ENCODE data around the gene PGM2.

The PGM2 gene

DNA sequence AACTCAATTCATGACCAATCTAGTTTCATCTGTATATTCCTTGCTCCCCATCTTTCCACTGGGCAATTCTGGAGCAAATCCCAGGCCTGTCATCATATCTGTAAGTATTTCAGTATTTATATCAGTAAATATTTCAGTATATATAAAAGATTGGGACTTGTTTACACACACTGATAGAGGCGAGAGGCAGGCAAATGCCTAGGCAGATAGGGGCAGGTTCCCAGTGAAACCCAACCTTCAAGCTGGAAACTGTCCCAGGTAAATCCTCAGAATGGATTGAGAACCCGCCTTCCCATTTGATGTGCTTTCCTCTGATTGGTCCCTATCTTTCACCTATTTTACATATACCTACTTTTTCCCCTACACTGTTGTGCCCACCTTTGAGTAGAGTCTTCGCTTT lies 40.6 kb downstream of the PGM2 start:
- no peak overlapping the region for H3K4me3 Mint-ChIP-seq
- no peaks in the 10 kb centered on the region for H3K4me1 Mint-ChIP-seq
- no peak overlapping the region for H3K27ac Mint-ChIP-seq
- peaks cover 15% of the 10 kb centered on the region for H3K36me3 Mint-ChIP-seq
- no peaks in the 10 kb centered on the region for H3K9me3 Mint-ChIP-seq
- ATAC-seq (no peak), DNase-seq (ENCODE audit: low spot score in 2 of 2) (no peak)

DNA sequence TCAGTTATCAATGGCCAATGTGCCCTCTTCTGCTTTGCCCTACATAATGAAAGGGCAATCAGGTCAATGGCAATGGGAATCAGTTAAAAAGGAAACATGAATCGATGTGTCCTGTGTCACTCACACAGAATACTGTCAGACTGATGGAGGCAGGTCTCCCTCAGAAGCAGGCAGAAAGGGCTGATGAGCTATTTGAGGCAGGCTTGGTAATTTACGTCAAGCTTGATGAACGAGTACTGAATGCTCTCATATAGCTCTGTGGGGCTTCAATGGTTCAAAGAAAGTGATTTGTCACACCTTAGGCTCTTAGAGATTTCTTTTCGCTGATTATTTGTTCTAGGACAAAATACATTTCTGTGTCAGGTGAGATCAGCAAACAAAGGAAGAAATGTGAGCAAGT lies 41.8 kb downstream of the PGM2 start:
- Mint-ChIP-seq H3K9me3 (no peaks in the 10 kb centered on the region), H3K36me3 (peaks cover 10% of the 10 kb centered on the region), H3K4me3 (no peak overlapping the region), H3K4me1 (no peaks in the 10 kb centered on the region), H3K27ac (no peak overlapping the region)
- DNase-seq (ENCODE audit: low spot score in 2 of 2) (no peak), ATAC-seq (no peak)

DNA sequence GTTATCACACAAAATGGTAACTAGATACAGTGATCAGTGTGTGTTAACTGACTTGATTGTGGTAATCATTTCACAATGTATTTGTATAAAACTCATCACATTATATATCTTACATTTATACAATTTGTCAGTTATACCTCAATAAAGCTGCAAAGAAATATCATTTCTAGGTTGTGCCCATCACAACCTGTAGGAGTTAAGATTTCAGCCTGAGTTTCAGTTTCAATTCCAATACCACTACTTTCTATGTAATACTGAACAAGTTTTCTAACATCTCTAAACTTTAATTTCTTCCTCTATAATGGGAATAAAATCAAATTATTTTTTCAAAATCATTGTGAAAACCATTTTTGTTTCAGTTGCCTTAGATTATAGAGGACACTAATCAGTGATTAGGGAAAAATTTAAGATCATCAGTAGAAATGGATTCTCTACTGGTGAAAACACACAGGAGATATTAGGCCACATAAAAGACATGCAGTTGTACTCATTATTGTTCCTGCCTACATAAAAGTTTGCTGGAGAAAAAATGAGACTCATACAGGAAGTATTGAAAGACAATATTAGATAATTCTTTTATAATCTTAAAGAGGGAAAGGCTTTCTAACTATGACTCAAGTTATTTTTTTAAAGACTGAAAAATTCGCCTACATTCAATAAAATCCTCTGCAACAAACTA lies 46.0 kb downstream of the PGM2 start:
- Mint-ChIP-seq H3K36me3 (peaks cover 5% of the 10 kb centered on the region), H3K4me1 (no peaks in the 10 kb centered on the region), H3K9me3 (no peaks in the 10 kb centered on the region), H3K27ac (no peak overlapping the region), H3K4me3 (no peak overlapping the region)
- DNase-seq (ENCODE audit: low spot score in 2 of 2), result no peak
- no peak for ATAC-seq

DNA sequence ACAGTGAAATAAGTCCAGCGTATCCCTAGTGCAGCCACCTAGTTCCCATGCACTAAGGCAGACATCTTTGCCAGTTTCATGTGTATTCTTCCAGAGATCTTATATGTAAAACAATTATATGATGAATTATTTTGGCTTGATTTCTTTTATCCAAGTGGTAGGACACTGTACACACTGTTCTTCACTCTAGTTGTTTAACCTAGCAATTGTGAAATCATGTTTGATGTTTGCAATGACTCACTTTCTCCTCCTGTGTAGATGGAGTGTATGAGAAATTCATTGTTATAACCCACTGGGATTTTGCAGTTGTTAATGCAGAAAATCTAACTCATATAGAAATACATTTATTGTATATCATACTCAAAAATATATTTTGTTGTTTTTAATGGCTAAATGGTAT lies 46.9 kb downstream of the PGM2 start:
- no peak for DNase-seq (ENCODE audit: low spot score in 2 of 2)
- ATAC-seq, result no peak
- no peaks in the 10 kb centered on the region for H3K9me3 Mint-ChIP-seq
- peaks cover 5% of the 10 kb centered on the region for H3K36me3 Mint-ChIP-seq
- H3K4me1 Mint-ChIP-seq, result no peaks in the 10 kb centered on the region
- H3K4me3 Mint-ChIP-seq, result no peak overlapping the region
- H3K27ac Mint-ChIP-seq, result no peak overlapping the region

DNA sequence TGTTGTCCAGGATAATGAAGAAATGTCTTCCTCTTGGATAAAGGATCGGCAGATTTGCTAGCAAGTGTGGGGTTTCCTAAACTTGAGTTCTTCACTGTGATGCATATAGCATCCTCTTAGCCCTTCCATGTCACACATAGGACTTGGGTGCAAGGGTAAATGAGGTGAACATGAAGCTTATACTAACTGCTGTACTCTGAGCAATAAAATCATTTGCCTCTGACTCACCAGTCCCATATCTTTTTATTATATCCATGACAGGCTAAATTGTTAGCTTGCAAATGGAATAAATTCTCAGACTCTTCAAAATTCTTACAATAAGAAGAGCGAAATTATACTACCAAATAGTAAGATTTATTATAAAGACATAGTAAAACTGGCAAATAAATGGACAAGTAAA lies 49.7 kb downstream of the PGM2 start:
- no peaks in the 10 kb centered on the region for H3K4me1 Mint-ChIP-seq
- H3K36me3 Mint-ChIP-seq, result no peaks in the 10 kb centered on the region
- H3K9me3 Mint-ChIP-seq, result no peaks in the 10 kb centered on the region
- no peak overlapping the region for H3K27ac Mint-ChIP-seq
- DNase-seq (ENCODE audit: low spot score in 2 of 2) (no peak), ATAC-seq (no peak)
- H3K4me3 Mint-ChIP-seq, result no peak overlapping the region

DNA sequence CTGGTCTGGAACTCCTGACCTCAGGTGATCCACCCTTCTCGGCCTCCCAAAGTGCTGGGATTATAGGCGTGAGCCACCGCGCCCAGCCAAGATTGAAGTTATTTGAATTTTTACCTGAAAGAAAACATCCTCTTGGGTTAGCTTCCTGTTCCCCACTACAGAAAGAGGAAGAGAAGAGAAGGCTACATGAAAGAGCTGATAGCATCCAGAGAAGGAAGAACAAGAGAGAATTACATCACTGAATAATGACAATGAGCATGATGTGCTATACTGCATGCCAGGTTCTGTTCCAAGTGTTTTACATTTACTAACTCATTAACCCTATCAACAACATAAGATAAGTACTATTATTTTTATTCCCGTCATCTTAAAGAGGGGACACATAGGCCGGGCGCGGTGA lies 52.9 kb downstream of the PGM2 start:
- no peak for DNase-seq (ENCODE audit: low spot score in 2 of 2)
- H3K36me3 Mint-ChIP-seq, result no peaks in the 10 kb centered on the region

DNA sequence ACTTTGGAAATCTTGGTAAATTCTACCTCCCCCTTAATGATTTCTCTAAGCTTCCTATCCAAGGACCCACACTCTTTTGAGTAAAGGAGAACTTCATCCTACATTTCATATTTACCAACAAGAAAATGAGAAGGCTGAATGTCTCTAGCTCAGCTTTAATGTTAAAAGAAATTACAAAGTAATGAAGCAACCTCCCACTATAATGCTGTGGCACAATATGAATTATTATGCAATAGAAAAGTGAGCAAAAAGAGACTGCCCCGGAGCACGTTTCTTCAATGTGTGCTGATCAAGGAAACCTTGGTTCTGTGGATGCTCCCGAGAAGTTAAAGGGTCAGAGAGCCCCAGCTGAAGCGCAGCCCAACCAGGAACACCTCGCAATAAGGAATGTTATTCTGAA lies 55.3 kb downstream of the PGM2 start:
- no peak for ATAC-seq
- H3K36me3 Mint-ChIP-seq, result no peaks in the 10 kb centered on the region
- H3K4me3 Mint-ChIP-seq, result no peak overlapping the region
- H3K4me1 Mint-ChIP-seq, result peaks cover 9% of the 10 kb centered on the region
- no peaks in the 10 kb centered on the region for H3K9me3 Mint-ChIP-seq
- no peak overlapping the region for H3K27ac Mint-ChIP-seq
- no peak for DNase-seq (ENCODE audit: low spot score in 2 of 2)

More for the DNA sequence above, 52.9 kb downstream of the PGM2 start:
- H3K27ac Mint-ChIP-seq, result no peak overlapping the region
- no peaks in the 10 kb centered on the region for H3K9me3 Mint-ChIP-seq
- no peak overlapping the region for H3K4me3 Mint-ChIP-seq
- peaks cover under 1% of the 10 kb centered on the region for H3K4me1 Mint-ChIP-seq
- no peak for ATAC-seq

DNA sequence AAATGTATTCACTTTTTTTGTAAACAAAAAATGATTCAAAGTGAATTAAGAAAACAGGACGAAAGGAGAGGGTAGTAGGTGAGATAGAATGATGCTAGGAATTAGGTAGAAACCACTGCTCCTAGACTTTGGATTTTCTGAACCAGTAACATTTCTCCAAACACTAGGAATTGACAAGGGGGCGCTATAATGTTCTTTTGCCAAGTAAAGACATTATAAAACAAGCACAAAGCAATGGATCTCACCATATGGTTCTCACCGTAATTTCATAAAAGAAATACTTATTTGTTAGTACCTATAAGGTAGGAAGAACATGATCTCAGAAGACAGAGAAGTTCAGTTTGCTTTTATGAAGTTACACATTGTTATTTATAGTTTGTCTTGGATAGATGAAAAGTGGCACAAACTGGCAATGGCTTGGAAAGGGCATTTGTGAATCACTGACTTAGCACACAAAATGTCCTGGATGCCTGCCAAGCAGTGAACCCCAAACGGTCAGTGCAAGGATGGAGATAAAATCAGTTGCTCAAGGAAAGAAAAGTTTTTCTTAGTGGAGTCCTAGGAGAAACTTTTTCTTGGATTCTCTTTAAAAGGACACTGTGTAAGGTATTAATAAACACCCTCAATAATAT lies 56.3 kb downstream of the PGM2 start:
- DNase-seq (ENCODE audit: low spot score in 2 of 2) (no peak), ATAC-seq (no peak)
- Mint-ChIP-seq H3K9me3 (no peaks in the 10 kb centered on the region), H3K4me3 (no peak overlapping the region), H3K36me3 (no peaks in the 10 kb centered on the region), H3K4me1 (peaks cover 9% of the 10 kb centered on the region), H3K27ac (no peak overlapping the region)

DNA sequence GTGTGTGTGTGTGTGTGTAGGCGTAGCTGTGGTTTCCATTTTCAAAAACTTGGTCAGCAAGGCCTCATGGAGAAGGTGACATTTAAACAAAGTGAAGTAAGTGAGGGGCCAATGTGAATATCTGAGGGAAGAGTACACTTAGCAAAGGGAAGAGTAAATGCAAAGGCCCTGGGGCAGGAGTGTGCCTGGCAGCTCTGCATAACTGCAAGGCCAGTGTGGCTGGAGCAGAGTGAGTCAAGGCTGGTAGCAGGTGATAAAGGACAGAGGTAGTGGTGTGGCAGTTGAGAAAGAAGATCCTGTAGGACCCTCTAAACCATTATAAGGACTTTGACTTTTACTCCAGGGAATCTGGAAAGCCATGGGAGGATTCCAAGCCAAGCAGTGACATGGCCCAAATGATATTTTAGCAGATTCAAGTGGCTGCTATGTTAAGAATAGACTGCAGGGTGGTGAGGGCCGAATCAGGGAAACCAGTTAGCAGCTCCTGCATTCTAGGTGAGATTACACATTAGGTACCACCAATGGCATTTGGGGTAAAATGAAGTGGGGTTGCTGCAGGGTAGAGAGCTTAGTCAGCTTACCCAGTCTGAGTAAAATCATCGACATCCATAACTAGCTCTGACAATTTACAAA lies 58.5 kb downstream of the PGM2 start:
- ATAC-seq (no peak), DNase-seq (ENCODE audit: low spot score in 2 of 2) (peak in 1 of 2 donors; percentile 44)
- H3K36me3 Mint-ChIP-seq, result no peaks in the 10 kb centered on the region
- H3K4me3 Mint-ChIP-seq, result no peak overlapping the region
- peaks cover 9% of the 10 kb centered on the region for H3K4me1 Mint-ChIP-seq
- no peaks in the 10 kb centered on the region for H3K9me3 Mint-ChIP-seq
- no peak overlapping the region for H3K27ac Mint-ChIP-seq

DNA sequence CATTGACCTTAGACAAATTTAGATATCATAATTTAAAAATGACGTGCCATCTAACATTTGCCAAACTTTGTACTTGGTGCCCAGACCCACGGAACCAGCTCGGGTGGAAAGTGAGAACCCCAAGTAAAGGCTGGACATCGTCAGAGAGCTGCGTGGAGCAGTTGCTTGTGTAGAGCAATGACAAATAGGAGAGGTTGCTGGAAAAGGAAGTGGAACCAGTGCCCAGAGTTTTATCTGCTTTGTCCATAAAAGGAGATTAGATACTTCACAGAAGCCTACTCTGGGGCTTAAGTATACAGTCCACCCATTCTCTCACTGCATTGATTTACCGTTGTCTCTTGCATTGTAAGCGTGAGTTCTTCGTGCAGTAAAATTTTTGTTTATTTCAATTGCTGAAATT lies 59.0 kb downstream of the PGM2 start:
- Mint-ChIP-seq H3K36me3 (no peaks in the 10 kb centered on the region), H3K27ac (no peak overlapping the region), H3K9me3 (no peaks in the 10 kb centered on the region), H3K4me3 (no peak overlapping the region), H3K4me1 (peaks cover 9% of the 10 kb centered on the region)
- DNase-seq (ENCODE audit: low spot score in 2 of 2) (peak in 1 of 2 donors; percentile 39), ATAC-seq (no peak)

DNA sequence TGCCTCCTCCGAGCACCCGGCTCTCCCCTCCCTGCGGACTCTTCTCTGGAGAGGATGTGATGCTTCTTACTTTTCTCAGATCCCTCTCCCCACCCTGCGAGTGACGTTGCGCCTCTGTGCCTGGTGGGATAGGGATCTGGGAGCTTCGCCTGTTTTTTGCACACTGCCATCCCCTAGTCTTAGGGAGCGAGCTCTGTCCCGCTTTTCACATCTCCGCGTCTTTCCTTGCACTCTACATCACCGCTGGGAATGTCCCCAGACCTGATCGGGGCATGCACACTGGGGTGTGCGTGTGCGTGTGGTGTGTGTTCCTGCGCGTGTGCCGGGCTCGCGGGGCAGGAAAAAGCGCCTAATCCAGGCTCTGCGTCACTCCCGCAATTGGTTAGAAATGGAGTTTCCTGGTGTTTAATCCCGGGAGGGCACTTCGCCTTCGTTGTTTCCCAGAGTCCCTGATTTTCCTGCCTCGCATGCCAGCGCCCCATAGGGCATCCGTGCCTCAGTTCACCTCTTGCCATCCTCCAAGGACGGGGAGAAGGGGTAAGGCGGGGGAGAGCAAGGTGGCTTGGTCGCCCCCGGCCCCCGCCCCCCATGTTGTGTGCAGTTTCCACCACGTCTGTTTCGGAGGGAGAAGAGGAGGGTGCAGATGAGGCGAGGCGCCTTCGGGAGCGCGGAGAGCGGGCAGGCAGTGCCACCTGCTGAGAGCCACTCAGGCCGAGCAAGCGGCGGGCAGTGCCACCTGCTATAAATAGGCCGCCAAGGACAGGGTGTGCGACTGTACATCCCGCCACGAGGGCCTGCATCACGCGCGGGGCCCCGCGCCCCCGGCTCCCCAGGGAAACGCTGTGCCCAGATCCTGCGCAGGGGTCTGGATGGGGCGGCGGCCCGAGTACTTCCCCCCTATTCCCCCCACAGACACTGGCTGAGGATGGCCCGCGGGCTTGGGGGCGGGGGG lies 63.6 kb downstream of the PGM2 start:
- Mint-ChIP-seq H3K27ac (no peak overlapping the region), H3K4me1 (peaks cover 19% of the 10 kb centered on the region), H3K36me3 (no peaks in the 10 kb centered on the region), H3K4me3 (peak overlapping the region; percentile 72), H3K9me3 (no peaks in the 10 kb centered on the region)
- DNase-seq (ENCODE audit: low spot score in 2 of 2) (peak in 1 of 2 donors; percentile 7), ATAC-seq (peak; percentile 25)

DNA sequence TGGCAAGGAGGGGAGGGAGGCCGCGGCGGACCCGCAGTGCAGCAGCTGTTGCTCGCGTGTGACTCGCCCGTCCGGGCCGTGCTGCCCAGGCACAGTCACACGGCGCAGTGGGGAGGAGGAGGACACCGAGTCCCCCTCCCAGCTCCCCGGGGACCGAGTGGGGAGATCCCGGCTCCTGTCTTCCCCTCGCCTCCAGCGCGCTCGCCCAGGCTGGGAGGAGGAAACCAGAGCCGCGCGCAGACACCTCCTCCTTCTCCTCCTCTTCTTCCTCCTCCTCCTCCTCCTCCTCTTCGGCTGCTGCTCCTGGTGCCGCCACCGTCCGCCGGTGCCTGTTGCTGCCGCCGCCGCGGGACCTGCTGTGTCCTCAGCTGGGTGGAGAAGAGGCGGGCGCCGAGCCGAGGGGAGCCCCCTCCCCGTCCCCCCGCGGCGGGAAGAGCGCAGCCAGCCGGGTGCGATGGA lies 64.3 kb downstream of the PGM2 start, which contains the start of gene TBC1D1:
Gene TBC1D1 (plus strand): TSS at position 284 of the 459 bp plus-strand sequence. CDS start 11,012 bp downstream, outside the sequence.
- H3K9me3 Mint-ChIP-seq, result no peaks in the 10 kb centered on the region

DNA sequence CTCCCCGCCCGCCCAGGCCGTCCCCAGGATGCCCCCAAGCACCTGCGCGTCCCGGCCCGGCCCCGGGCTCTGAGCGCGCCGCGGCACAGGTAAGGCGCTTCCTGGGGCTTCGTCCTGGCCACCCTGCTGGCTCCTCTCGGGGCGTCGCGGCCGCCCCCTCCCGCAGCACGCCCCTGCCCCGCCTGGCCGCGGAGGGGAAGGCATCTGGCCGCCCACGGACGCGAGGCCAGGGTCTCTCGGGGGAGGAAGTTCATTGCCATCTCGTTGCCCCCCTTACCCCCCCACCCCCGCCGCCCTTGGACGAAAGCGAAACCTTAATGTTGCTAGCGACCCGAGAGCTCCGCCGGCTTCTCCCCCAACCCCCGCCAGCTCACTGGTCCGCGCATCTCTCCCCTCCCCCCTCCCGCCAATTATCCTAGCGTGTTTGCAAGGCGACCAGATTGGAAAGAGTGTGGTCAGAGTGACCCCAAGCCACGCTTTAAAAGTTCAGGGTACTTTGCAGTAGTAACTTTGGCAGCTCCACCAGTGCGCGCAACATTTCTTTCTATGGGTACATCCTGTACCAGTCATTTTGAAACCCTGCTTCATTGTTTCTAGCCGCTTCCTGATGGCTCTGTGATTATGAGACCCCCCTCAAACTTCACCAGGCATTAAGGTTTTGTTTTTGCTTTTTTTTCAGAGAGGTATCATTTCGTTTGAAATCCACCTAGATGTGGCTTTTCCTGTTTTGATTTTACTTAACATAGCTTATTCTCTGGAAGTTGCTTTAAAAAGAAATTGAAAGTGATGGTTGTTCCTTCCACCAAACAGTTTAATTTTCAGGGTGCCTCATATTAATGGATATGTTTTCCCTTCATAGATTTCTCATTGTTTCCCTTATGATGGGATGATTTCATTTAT lies 65.0 kb downstream of the PGM2 start:
- Mint-ChIP-seq H3K27ac (peak overlapping the region; percentile 78), H3K4me1 (peaks cover 30% of the 10 kb centered on the region), H3K4me3 (peak overlapping the region; percentile 72), H3K9me3 (no peaks in the 10 kb centered on the region), H3K36me3 (no peaks in the 10 kb centered on the region)
- DNase-seq (ENCODE audit: low spot score in 2 of 2), result peak; percentile 19 to 84
- ATAC-seq, result peak; percentile 77

More for the DNA sequence above, 64.3 kb downstream of the PGM2 start, which contains the start of gene TBC1D1:
- H3K36me3 Mint-ChIP-seq, result no peaks in the 10 kb centered on the region
- H3K4me1 Mint-ChIP-seq, result peaks cover 25% of the 10 kb centered on the region
- ATAC-seq (peak; percentile 55), DNase-seq (ENCODE audit: low spot score in 2 of 2) (peak; percentile 42 to 77)
- peak within 1 kb of the TSS; percentile 78 for H3K27ac Mint-ChIP-seq
- peak within 1 kb of the TSS; percentile 72 for H3K4me3 Mint-ChIP-seq

DNA sequence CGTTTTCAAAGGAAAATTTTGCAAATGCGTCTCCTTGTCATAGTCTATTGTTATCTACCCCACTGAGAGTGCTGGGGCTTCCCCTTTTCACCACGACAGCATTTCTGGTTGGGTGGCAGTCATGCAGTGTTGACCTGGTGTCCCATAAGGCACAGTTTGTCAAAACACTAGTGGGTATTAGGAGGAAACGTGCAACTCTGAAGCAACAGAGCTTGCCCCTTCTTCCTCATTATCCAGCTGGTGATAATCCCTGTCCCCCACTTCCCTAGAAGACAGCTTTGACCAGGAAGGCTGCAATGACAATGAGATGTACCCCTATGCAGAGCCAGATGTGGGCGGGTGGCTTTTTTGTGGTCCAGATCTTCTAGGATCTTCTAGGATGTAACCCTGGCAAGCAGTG lies 66.2 kb downstream of the PGM2 start:
- Mint-ChIP-seq H3K9me3 (no peaks in the 10 kb centered on the region), H3K4me3 (peak overlapping the region; percentile 72), H3K27ac (peak overlapping the region; percentile 78), H3K4me1 (peaks cover 30% of the 10 kb centered on the region), H3K36me3 (no peaks in the 10 kb centered on the region)
- DNase-seq (ENCODE audit: low spot score in 2 of 2) (peak; percentile 22 to 68), ATAC-seq (peak; percentile 77)
